RWPE2 (cell line): ENCODE results near the gene WFDC10B.
"Not testable (repeated sequence)": the region's sequence is repeated elsewhere in the genome, so short reads cannot be mapped to it uniquely, and the experiment has no call there.

Source experiments
- ATAC-seq: fragments of 200-7000 bp; cut with Tn5 transposase; 3 replicates; pipeline ENCODE4 v1.9.1; 2021; ENCODE audit warnings: low read depth
- DNase-seq: peaks from one replicate; pipeline ENCODE4 v3.0.0-alpha.2; 2020; ENCODE audit warnings: low spot score
- H3K27ac ChIP-seq: fragments of 450-650 bp; 2 replicates; pipeline ENCODE4 v1.5.1; 2017; ENCODE audit warnings: mild to moderate bottlenecking; ENCODE audit not compliant: poor library complexity, severe bottlenecking
- H3K27me3 ChIP-seq: fragments of 250-450 bp; sonication (Bioruptor Pico); 2 replicates; pipeline ENCODE4 v1.5.1; 2021; ENCODE audit warnings: mild to moderate bottlenecking, moderate library complexity; ENCODE audit not compliant: insufficient read depth, poor library complexity, severe bottlenecking
- H3K36me3 ChIP-seq: fragments of 250-450 bp; sonication (Bioruptor Pico); 2 replicates; pipeline ENCODE4 v1.5.1; 2020; ENCODE audit warnings: low read depth, mild to moderate bottlenecking, moderate library complexity
- H3K4me1 ChIP-seq: fragments of 250-450 bp; sonication (Bioruptor Pico); 2 replicates; pipeline ENCODE4 v1.5.1; 2021; ENCODE audit warnings: mild to moderate bottlenecking, moderate library complexity; ENCODE audit not compliant: insufficient read depth, poor library complexity, severe bottlenecking
- H3K4me3 ChIP-seq: fragments of 250-450 bp; sonication (Bioruptor Pico); 2 replicates; pipeline ENCODE4 v1.5.1; 2021; ENCODE audit warnings: mild to moderate bottlenecking, moderate library complexity; ENCODE audit not compliant: severe bottlenecking
- H3K9me3 ChIP-seq: fragments of 250-450 bp; sonication (Bioruptor Pico); 2 replicates; pipeline ENCODE4 v1.5.1; 2021; ENCODE audit warnings: mild to moderate bottlenecking, moderate library complexity; ENCODE audit not compliant: severe bottlenecking
- CTCF ChIP-seq: fragments of 450-650 bp; IDR thresholded peaks from one replicate; pipeline ENCODE4 v1.5.1; 2017; ENCODE audit warnings: mild to moderate bottlenecking, moderate library complexity; ENCODE audit not compliant: poor library complexity, severe bottlenecking

WFDC10B gene

DNA sequence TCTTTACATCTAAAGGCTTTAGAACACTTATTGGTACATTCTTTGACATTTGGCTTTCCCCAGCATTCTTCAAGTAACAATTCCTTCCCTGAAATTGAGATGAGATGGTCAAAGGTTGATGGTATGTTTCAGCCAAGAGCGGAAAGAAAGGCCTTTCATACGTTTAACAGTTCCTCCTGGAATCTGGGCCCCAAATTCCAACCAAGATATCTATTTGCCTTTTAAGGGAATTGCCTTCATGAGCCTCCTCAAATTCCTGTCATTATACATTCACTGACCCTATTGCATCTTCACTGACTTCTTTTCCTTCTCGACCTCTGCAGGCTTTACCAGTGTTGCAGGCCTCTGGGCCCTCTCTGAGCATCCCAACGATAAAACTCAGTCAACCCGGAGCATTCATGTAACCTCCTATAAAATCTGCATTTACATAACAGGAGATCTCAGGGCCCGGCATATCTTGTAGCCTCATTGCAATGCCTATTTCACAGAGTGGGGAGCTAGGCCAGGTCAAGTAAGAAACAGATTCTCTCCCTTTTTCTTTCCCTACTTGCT lies 55.4 kb downstream of the WFDC10B start:
- TF ChIP-seq CTCF: no peak

GRCh38 chr20:45647441-45648050 lies 57.3 kb downstream of the WFDC10B start:
- ATAC-seq (peak; percentile 33; the same call in 2 of the 3 replicates), DNase-seq (peak; percentile 70)
- H3K27ac ChIP-seq: no peak overlapping the region
- peaks cover 13% of the 10 kb centered on the region for H3K27me3 ChIP-seq
- H3K36me3 ChIP-seq: no peaks in the 10 kb centered on the region
- H3K4me3 ChIP-seq: no peak overlapping the region
- TF ChIP-seq CTCF: no peak
- H3K4me1 ChIP-seq: no peaks in the 10 kb centered on the region
- no peaks in the 10 kb centered on the region for H3K9me3 ChIP-seq

More for the DNA sequence above, 55.4 kb downstream of the WFDC10B start:
- H3K27me3 ChIP-seq: peaks cover 4% of the 10 kb centered on the region
- H3K4me3 ChIP-seq: no peak overlapping the region
- H3K9me3 ChIP-seq: no peaks in the 10 kb centered on the region
- H3K27ac ChIP-seq: no peak overlapping the region
- no peaks in the 10 kb centered on the region for H3K36me3 ChIP-seq
- ATAC-seq (no peak), DNase-seq (no peak)
- no peaks in the 10 kb centered on the region for H3K4me1 ChIP-seq

DNA sequence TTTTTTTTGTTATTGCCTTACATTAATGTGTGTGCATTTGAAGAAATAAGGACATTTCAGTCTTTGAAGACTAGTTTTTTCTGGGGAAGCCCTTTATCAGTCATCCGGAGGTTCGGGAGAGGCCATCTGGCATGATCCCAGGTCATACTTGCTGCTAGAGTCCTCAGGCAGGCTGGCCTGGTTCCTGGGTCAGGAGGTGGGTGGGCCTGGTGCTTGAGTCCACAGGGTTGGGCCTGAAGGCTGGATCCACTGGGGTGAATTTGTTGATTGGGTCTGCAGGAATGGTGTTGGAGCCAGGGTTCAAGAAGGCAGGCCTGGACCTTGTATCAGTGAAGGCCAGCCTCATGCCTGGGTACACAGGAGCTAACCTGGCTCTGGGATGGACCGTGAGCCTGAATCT lies 57.9 kb downstream of the WFDC10B start:
- H3K4me1 ChIP-seq: no peaks in the 10 kb centered on the region
- H3K36me3 ChIP-seq: no peaks in the 10 kb centered on the region
- no peak for ATAC-seq
- no peak for TF ChIP-seq CTCF
- DNase-seq: peak; percentile 70
- H3K27me3 ChIP-seq: peaks cover 20% of the 10 kb centered on the region
- no peak overlapping the region for H3K4me3 ChIP-seq
- no peaks in the 10 kb centered on the region for H3K9me3 ChIP-seq
- H3K27ac ChIP-seq: no peak overlapping the region

DNA sequence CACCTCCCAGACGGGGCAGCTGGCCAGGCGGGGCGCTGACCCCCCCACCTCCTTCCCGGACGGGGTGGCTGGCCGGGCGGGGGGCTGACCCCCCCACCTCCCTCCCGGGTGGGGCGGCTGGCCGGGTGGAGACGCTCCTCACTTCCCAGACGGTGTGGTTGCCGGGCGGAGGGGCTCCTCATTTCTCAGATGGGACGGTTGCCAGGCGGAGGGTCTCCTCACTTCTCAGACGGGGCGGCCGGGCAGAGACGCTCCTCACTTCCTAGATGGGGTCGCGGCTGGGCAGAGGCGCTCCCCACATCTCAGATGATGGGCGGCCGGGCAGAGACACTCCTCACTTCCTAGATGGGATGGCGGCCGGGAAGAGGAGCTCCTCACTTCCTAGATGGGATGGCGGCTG lies 59.0 kb downstream of the WFDC10B start:
- H3K27ac ChIP-seq, H3K4me1 ChIP-seq, ATAC-seq, H3K36me3 ChIP-seq, H3K4me3 ChIP-seq, H3K9me3 ChIP-seq: not testable (repeated sequence)
- peak; percentile 66 for DNase-seq
- peaks cover 21% of the 10 kb centered on the region for H3K27me3 ChIP-seq

DNA sequence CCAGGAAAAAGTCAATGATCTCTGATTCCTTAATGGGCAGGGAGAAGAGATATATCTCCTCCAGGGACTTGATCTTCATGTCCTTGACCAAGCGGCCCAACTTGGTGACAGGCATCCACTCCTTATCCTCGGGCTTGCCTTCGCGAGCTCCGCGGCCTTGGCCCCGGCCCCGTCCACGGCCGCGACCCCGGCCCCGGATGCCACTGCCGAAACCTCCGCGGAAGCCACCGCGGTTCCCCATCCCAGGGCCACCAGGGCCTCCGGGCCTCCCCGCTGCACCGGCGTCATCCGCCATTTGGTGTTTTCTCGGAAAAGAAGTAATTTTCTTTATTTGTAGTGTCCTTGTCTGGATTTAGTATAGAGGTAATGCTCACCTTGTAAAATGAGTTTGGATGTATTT lies 63.7 kb downstream of the WFDC10B start:
- DNase-seq: peak; percentile 56
- not testable (repeated sequence) for ATAC-seq

GRCh38 chr20:45639687-45640086 lies 65.1 kb downstream of the WFDC10B start:
- Histone ChIP-seq H3K36me3 (no peaks in the 10 kb centered on the region), H3K9me3 (no peaks in the 10 kb centered on the region), H3K4me1 (no peaks in the 10 kb centered on the region), H3K27me3 (peaks cover 23% of the 10 kb centered on the region), H3K27ac (no peak overlapping the region), H3K4me3 (no peak overlapping the region)
- DNase-seq: no peak
- ATAC-seq: no peak
- TF ChIP-seq CTCF: no peak

More for the DNA sequence above, 63.7 kb downstream of the WFDC10B start:
- peaks cover 24% of the 10 kb centered on the region for H3K27me3 ChIP-seq
- not testable (repeated sequence) for H3K27ac ChIP-seq, H3K36me3 ChIP-seq, H3K9me3 ChIP-seq, H3K4me3 ChIP-seq, H3K4me1 ChIP-seq
